SIG-M5 treated with dmso at 0.1 percent for 504 hours (cell line): Measurements from ENCODE around the gene GYPC.

Experiments used
- DNase-seq: peaks from one replicate; lab custom pipeline; 2025; ENCODE audit not compliant: unreplicated experiment; lab: John Stamatoyannopoulos, UW

The GYPC gene

DNA sequence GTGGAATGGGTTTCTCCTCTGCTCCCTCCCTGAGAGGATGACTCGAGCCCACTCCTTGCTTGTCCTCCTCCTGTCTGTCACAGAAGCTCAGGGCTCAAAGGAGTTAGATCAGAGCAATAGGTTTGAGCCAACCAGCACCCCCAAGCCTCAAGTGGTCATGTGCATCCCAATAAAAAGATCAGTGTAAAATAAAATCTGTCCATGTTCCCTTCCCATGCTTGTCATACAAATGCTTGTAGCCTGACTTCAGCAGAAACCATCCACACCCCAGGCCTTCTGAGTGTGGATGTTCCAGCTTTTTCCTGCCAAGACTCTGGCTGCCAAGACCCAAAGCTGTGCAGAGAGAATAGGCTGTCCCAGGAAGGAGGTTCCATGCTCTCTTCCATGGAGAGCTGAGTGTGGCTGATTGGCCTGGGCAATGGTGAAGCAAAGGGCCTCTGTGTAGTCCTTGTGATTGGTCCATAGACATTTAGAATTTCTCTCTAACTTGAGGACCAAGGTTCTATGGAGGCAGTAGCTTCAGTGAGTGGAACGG lies 67.4 kb downstream of the GYPC start:
- DNase-seq, result no peak

DNA sequence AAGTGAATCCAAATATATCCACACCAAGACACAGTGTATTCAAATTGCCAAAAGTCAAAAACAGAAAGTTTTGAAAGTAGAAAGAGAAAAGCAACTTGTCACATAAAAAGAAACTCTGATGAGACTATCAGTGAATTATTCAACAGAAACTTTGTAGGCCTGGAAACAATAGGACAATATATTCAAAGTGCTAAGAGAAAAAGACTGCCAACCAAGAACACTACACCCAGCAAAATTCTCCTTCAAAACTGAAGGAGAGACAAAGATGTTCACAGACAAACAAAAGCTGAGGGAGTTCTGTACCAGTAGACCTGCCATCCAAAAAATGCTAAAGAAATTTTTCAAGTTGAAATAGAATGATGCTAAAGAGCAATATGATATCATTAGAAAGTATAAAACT lies 69.6 kb downstream of the GYPC start:
- no peak for DNase-seq

DNA sequence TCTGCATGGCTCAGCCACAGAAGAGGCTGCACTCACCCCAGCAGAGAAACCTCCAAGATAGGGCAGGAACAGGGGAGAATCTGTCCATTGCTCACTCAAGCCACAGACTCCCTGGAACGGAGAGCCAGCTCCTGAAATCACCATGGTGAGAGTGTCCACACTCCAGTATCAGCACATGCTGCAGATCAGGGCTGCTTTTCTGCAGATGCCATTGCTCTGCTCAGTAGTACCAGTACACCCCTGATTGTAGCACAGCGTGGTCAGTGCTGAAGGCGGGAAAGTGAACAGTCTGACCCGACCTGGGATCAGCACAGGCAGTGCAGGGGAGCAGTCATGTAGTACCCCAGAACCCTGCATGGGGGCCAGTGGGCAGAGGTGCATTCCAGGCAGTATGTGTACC lies 73.9 kb downstream of the GYPC start:
- no peak for DNase-seq

DNA sequence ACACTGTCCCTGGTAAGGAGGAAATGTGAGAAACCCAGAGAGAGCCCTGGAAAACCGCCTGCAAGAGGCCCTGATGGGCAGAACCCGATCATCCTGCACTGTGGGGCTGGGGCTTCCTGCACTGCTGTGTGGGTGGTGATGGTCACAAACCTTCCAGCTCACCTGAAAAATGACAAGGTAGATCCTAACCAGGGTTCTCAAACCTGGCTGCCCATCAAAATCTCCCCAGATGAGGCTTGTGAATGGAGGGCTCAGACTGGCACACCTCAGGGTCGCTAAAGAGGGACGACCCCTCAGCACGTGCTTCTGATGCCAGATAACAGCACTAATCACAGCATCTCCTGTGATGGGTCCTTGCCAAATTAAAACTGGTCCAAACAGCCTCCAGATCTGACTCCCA lies 74.7 kb downstream of the GYPC start:
- no peak for DNase-seq

DNA sequence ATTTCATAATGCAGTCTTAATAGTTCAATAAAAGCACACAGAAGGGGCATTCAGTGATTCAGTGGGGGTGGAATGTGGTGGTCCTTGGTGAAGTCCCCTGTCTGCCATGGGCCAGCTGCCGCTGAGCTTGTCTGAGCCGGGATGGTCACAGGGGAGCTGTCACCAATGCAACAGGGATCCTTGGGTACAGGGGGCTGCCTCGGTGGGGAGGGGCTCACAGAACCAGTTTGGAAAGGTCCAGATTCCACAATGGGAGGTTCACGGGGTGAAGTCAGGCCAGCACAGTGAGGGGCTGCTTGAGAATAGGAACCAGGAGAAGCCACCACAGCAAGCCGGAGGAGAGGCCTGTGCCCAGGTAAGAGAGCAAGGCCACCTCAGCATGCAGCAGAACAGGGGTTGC lies 75.4 kb downstream of the GYPC start:
- DNase-seq, result no peak

DNA sequence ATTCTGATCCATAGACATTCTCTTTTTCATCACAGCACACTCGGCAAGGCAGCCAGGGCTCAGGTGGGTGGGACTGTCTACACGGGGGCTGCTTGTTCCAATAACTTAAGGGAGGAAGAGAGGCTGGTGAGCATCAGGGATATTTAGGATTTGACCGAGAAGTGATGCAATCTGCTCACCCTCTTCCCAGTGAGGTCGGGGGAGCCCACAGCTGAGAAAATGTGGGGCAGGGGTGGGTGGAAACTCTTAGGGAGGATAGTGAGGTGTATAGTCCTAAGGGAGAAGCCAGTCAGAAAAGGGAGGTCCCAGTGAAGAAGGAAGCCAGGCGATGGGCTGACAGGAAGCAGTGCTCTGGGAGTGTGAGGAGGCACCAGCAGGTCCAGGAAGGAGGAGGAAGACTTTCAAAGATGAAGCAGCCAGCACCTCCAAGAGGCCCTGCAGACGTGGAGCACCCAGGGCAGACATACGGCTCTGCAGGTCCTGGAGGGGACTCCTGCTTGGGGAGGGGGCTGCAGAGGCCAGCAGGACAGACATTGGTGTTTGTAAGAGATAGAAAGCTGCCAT lies 76.8 kb downstream of the GYPC start:
- no peak for DNase-seq

DNA sequence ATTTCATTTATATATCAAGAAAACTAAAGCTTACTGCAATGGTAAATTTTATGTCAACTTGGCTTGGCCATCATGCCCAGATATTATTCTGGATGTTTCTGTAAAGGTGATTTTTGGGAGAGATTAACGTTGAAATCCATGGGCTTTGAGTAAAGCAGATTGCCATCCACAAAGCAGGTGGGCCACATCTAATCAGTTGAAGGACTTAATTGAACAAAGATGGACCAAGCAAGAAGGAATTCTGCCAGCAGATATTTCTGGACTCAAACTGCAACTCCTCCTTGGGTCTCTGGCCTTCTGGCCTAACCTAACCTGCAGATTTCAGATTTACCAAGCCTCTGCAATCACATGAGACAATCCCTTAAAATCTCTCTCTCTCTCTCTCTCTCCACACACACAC lies 77.8 kb downstream of the GYPC start:
- DNase-seq, result no peak

DNA sequence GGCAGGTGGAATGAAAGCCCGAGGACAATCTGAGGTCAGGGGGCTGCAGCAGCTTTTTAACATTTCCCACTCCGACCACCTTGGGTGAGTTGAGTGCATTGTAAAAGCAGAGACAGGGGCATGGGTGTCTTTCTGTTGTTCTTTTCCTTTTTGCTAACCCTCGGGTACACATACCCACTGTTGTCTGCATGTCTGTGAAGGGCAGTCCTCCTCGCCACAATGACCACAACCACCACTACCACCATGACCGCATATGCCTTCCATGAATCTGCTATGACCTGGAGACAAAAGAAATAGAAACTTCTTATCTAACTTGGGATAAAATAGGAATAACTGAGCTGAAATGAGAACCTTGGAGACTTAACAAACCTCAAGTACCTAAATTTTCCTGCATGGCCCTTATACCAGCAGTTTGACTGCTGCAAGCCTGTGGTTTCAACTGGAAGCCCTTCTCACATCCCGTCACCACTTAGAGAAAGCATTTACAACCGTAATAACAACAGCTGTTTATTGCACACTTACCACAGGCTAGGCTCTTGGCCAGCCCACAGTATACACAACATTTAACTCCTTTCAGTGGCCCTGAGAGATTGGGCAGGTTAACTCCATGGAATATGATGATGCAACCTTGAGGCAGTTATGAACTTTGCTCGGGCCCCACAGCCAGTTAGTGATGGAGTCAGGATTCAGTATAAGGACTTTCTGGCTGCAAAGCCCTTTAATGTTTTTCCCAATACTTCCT lies 80.3 kb downstream of the GYPC start:
- peak; percentile 6 for DNase-seq

DNA sequence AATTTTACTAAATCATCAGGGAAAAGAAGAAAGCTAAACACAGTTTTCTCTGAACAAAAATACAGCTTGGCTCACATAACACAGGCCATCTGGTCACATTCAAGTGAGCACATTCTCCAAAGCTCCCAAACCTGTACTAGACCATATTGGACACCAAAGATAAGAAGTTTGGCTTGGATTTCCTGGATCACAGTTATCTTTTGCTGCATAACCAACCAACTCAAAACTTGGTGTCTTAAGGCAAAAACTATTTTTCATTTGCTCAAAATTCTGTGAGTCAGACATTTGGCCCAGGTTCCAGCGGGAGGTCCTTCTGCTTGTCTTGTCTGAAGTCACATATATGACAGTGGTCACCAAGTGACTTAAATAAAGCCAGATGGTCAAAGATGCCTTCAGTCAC lies 83.2 kb downstream of the GYPC start:
- no peak for DNase-seq

DNA sequence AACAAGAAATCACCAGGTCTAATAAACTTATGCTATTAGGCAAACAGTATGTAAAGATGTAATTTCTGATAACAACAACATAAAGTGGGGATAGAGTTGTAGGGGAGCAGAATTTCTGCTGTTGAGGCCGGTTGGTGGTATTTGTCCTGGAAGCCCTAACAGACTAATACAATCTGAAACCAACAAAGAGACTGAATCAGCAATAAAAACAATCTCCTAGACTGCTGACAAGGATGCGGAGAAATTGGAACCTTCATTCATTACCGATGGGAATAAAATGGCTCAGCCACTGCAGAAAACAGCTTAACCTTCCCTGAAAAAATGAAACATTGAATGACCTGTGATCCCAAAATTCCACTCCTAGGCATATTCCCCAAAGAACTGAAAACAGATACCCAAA lies 88.7 kb downstream of the GYPC start:
- DNase-seq, result no peak
